Vagina (tissue), 2 donors: ENCODE data around the gene PDE7B. TPM values are rescaled to one million over a fixed set of nuclear protein-coding genes. Genes with fewer than 3 reads are reported as not detected.

ENCODE experiments used
- DNase-seq, 2 donors: peaks; one replicate each; pipeline ENCODE4 v3.0.0-alpha.2; 2017; ENCODE audit errors: extremely low spot score in 2 of 2
- H3K27ac ChIP-seq: fragments of 200-600 bp; sonication (generic); one replicate; pipeline ENCODE4 v1.5.1; 2019
- H3K27me3 ChIP-seq: fragments of 200-600 bp; sonication (generic); one replicate; pipeline ENCODE4 v1.5.1; 2019
- H3K36me3 ChIP-seq, 2 donors: fragments of 200-600 bp; sonication (generic); one replicate each; pipeline ENCODE4 v1.5.1; 2017 to 2019
- H3K4me1 ChIP-seq: fragments of 200-600 bp; sonication (generic); one replicate; pipeline ENCODE4 v1.5.1; 2019
- H3K4me3 ChIP-seq, 2 donors: fragments of 200-600 bp; sonication (generic); 1 replicate in 1 of 2; 2 replicates in 1 of 2; pipeline ENCODE4 v1.5.1; 2016 to 2019
- H3K9me3 ChIP-seq: fragments of 200-600 bp; sonication (generic); one replicate; pipeline ENCODE4 v1.5.1; 2019
- CTCF ChIP-seq, 3 experiments: fragments of 450-650 bp in 2 of 3; fragments of 200-600 bp in 1 of 3; sonication (generic) in 1 of 3; IDR thresholded peaks; one replicate each; pipeline ENCODE4 v1.5.1; 2017 to 2019; ENCODE audit warnings: antibody characterized with exemption in 3 of 3, mild to moderate bottlenecking in 2 of 3, moderate library complexity in 2 of 3
- POLR2A ChIP-seq, 2 donors: fragments of 450-650 bp; IDR thresholded peaks; one replicate each; pipeline ENCODE4 v1.6.1; 2017; ENCODE audit warnings: antibody characterized with exemption in 2 of 2, mild to moderate bottlenecking in 2 of 2, moderate library complexity in 2 of 2
- POLR2AphosphoS5 ChIP-seq, 2 donors: sonication (generic); formaldehyde crosslinking; IDR thresholded peaks; one replicate each; pipeline ENCODE4 v1.9.0; 2017; ENCODE audit warnings: antibody characterized with exemption in 2 of 2, mild to moderate bottlenecking in 2 of 2, low read depth in 1 of 2; ENCODE audit not compliant: insufficient read depth in 1 of 2
- intact Hi-C: fragments of 100-400 bp; cut with DNase I; formaldehyde crosslinking; loops from one replicate; pipeline ENCODE4 v1.15.1; 2023
- total RNA-seq: library from RNA; depleted of rRNA; stranded (reverse); fragments of >200 nt; gene quantifications from one replicate; pipeline ENCODE4 v1.2.3, GENCODE V29; 2016

PDE7B gene
- total RNA-seq, 1 donor from 2014 or later = 6.9 TPM

- intact Hi-C loops = no loop called here
- Histone ChIP-seq H3K4me1 (no peaks in the 10 kb centered on the region), H3K27me3 (no peaks in the 10 kb centered on the region), H3K27ac (no peak overlapping the region), H3K9me3 (no peaks in the 10 kb centered on the region), H3K4me3 (no peak overlapping the region), H3K36me3 (no peaks in the 10 kb centered on the region)
- DNase-seq = no peak
- TF ChIP-seq POLR2A (IDR thresholded peaks at IDR 0.05) (no peak), CTCF (IDR thresholded peaks at IDR 0.05) (no peak), POLR2AphosphoS5 (IDR thresholded peaks at IDR 0.05; ENCODE audit: insufficient read depth in 1 of 2, low read depth in 1 of 2) (no peak)
Observed at GRCh38 chr6:135839121-135839520, 12.4 kb upstream of the PDE7B start.

GRCh38 chr6:135842618-135843392, 8.7 kb upstream of the PDE7B start:
- intact Hi-C loops = no loop called here
- no peaks in the 10 kb centered on the region for H3K4me1 ChIP-seq
- no peak for DNase-seq
- H3K36me3 ChIP-seq = no peaks in the 10 kb centered on the region
- H3K27me3 ChIP-seq = no peaks in the 10 kb centered on the region
- no peak overlapping the region for H3K4me3 ChIP-seq
- no peak overlapping the region for H3K27ac ChIP-seq
- TF ChIP-seq POLR2AphosphoS5 (IDR thresholded peaks at IDR 0.05; ENCODE audit: insufficient read depth in 1 of 2, low read depth in 1 of 2) = no peak
- TF ChIP-seq CTCF (IDR thresholded peaks at IDR 0.05) = no peak
- TF ChIP-seq POLR2A (IDR thresholded peaks at IDR 0.05) = no peak
- H3K9me3 ChIP-seq = no peaks in the 10 kb centered on the region

- H3K36me3 ChIP-seq = no peaks in the 10 kb centered on the region
- TF ChIP-seq POLR2AphosphoS5 (IDR thresholded peaks at IDR 0.05; ENCODE audit: insufficient read depth in 1 of 2, low read depth in 1 of 2) = no peak
- TF ChIP-seq CTCF (IDR thresholded peaks at IDR 0.05) = no peak
- TF ChIP-seq POLR2A (IDR thresholded peaks at IDR 0.05) = no peak
- peaks cover 10% of the 10 kb centered on the region for H3K4me1 ChIP-seq
- H3K27me3 ChIP-seq = no peaks in the 10 kb centered on the region
- H3K9me3 ChIP-seq = no peaks in the 10 kb centered on the region
- no peak for DNase-seq
- H3K4me3 ChIP-seq = no peak overlapping the region
- H3K27ac ChIP-seq = peak overlapping the region; percentile 16
- intact Hi-C loops = no loop called here
Observed at GRCh38 chr6:135850882-135851281, 619 bp upstream of the PDE7B start.

- intact Hi-C loops = no loop called here
- peaks cover 10% of the 10 kb centered on the region for H3K4me1 ChIP-seq
- no peak for DNase-seq
- no peaks in the 10 kb centered on the region for H3K9me3 ChIP-seq
- H3K27ac ChIP-seq = no peak overlapping the region
- no peaks in the 10 kb centered on the region for H3K36me3 ChIP-seq
- no peak for TF ChIP-seq POLR2A (IDR thresholded peaks at IDR 0.05)
- TF ChIP-seq POLR2AphosphoS5 (IDR thresholded peaks at IDR 0.05; ENCODE audit: insufficient read depth in 1 of 2, low read depth in 1 of 2) = no peak
- TF ChIP-seq CTCF (IDR thresholded peaks at IDR 0.05) = no peak
- no peaks in the 10 kb centered on the region for H3K27me3 ChIP-seq
- peak overlapping the region; percentile 20 to 41 for H3K4me3 ChIP-seq
Observed at GRCh38 chr6:135852746-135853145, 1.2 kb downstream of the PDE7B start.

- Histone ChIP-seq H3K36me3 (no peaks in the 10 kb centered on the region), H3K4me3 (peak overlapping the region; percentile 20 to 41), H3K4me1 (peaks cover 10% of the 10 kb centered on the region), H3K9me3 (no peaks in the 10 kb centered on the region), H3K27me3 (no peaks in the 10 kb centered on the region), H3K27ac (no peak overlapping the region)
- TF ChIP-seq CTCF (IDR thresholded peaks at IDR 0.05) = no peak
- no peak for TF ChIP-seq POLR2AphosphoS5 (IDR thresholded peaks at IDR 0.05; ENCODE audit: insufficient read depth in 1 of 2, low read depth in 1 of 2)
- no peak for TF ChIP-seq POLR2A (IDR thresholded peaks at IDR 0.05)
- DNase-seq = no peak
- intact Hi-C loops = no loop called here
Observed at GRCh38 chr6:135853227-135853626, 1.7 kb downstream of the PDE7B start.
